Measurements from ENCODE around the gene KCTD11.

KCTD11 gene

GRCh38 chr17:7309628-7310027 is 42.3 kb upstream of the KCTD11 start:
- TF ChIP-seq CTCF (IDR thresholded peaks at IDR 0.05; ENCODE audit: control insufficient read depth, insufficient read depth, low read depth, low read length, missing control alignments): no peak
- peak overlapping the region; percentile 68; the same call in 1 of the 2 replicates for H3K4me3 ChIP-seq (ENCODE audit: control insufficient read depth, low read depth, low read length)
- DNase-seq (ENCODE audit: low read depth): no peak

GRCh38 chr17:7311110-7311705 is 40.8 kb upstream of the KCTD11 start:
- TF ChIP-seq CTCF (IDR thresholded peaks at IDR 0.05; ENCODE audit: control insufficient read depth, insufficient read depth, low read depth, low read length, missing control alignments): no peak
- DNase-seq (ENCODE audit: low read depth): no peak
- no peak overlapping the region for H3K4me3 ChIP-seq (ENCODE audit: control insufficient read depth, low read depth, low read length)

GRCh38 chr17:7312432-7313087 is 39.4 kb upstream of the KCTD11 start:
- TF ChIP-seq CTCF (IDR thresholded peaks at IDR 0.05; ENCODE audit: control insufficient read depth, insufficient read depth, low read depth, low read length, missing control alignments): no peak
- no peak overlapping the region for H3K4me3 ChIP-seq (ENCODE audit: control insufficient read depth, low read depth, low read length)
- DNase-seq (ENCODE audit: low read depth): no peak

- DNase-seq (ENCODE audit: low read depth): no peak
- no peak for TF ChIP-seq CTCF (IDR thresholded peaks at IDR 0.05; ENCODE audit: control insufficient read depth, insufficient read depth, low read depth, low read length, missing control alignments)
- H3K4me3 ChIP-seq (ENCODE audit: control insufficient read depth, low read depth, low read length): no peak overlapping the region
These were observed 38.7 kb upstream of the KCTD11 start for GRCh38 chr17:7313088-7313889.

GRCh38 chr17:7313890-7314718 is 37.9 kb upstream of the KCTD11 start:
- DNase-seq (ENCODE audit: low read depth): no peak
- no peak for TF ChIP-seq CTCF (IDR thresholded peaks at IDR 0.05; ENCODE audit: control insufficient read depth, insufficient read depth, low read depth, low read length, missing control alignments)
- peak overlapping the region; percentile 74 for H3K4me3 ChIP-seq (ENCODE audit: control insufficient read depth, low read depth, low read length)

Measured in AG09309 (cell line).